ENCODE measurements around the gene COL7A1. TPM values are rescaled to one million over a fixed set of nuclear protein-coding genes. Genes with fewer than 3 reads are reported as not detected.

The COL7A1 gene
- total and polyA plus RNA-seq, 2 of the 8 experiments (the other 6 are each of a cell fraction or from before 2014, with no cell fraction given) = 10.7 to 13.9 TPM

DNA sequence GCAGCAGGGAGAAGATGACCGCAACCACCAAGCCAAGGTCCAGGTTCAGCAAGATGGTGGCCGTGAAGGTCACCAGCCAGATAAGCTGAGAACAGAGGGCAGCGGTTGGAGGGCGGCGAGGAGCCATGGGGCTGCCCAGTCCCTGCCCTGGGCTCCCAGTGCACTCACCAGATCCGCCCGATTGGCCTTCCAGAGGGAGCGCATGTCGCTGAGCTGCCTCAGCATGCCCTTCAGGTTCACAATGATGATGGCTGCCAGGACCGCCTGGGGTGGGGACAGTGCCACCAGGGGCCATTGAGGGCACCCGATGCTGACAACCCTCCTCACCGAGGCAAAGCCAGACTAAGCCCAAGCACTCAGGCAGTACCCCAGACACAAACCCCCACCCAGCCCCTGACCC is 34.8 kb upstream of the COL7A1 start:
- Histone ChIP-seq H3K4me3 (ENCODE audit: extremely low read depth in 1 of 4, insufficient read depth in 2 of 4, low read depth in 3 of 4, low read length in 4 of 4) (no peak overlapping the region), H3K36me3 (ENCODE audit: control insufficient read depth in 2 of 4, insufficient read depth in 4 of 4, low read length in 3 of 4) (peaks cover 20 to 59% (median 34%) of the 10 kb centered on the region in 4 experiments), H3K18ac (ENCODE audit: extremely low read depth, low read length) (no peak overlapping the region), H2BK120ac (replicated peaks; ENCODE audit: low read depth, low read length) (no peak overlapping the region), H2BK12ac (ENCODE audit: low read depth, low read length) (no peak overlapping the region), H3K9me3 (ENCODE audit: insufficient read depth in 2 of 2, low read depth in 1 of 2, low read length in 1 of 2) (no peaks in the 10 kb centered on the region), H3K14ac (ENCODE audit: insufficient read length) (no peak overlapping the region), H3K23ac (ENCODE audit: insufficient read length) (no peak overlapping the region), H3K79me2 (ENCODE audit: control insufficient read depth in 1 of 2, insufficient read depth in 2 of 2, low read length in 2 of 2) (peaks cover 0 to 9% of the 10 kb centered on the region in 2 experiments; a peak in 1 of 4 replicates), H3K4ac (replicated peaks; ENCODE audit: insufficient read length, low read depth, low read length) (no peak overlapping the region), H3K9ac (replicated peaks in 1 of 4; ENCODE audit: extremely low read depth in 1 of 4, low read depth in 3 of 4, low read length in 3 of 4) (no peak overlapping the region), H2BK20ac (ENCODE audit: low read length) (no peak overlapping the region), H4K91ac (replicated peaks; ENCODE audit: insufficient read length, low read length) (no peak overlapping the region), H3K4me1 (replicated peaks in 1 of 4; ENCODE audit: control insufficient read depth in 3 of 4, insufficient read depth in 4 of 4, low read length in 3 of 4) (peaks cover 0 to 2% (median 0%) of the 10 kb centered on the region in 4 experiments; a peak in 2 of 7 replicates), H3K27ac (ENCODE audit: low read depth, low read length) (no peak overlapping the region), H4K20me1 (replicated peaks in 1 of 2; ENCODE audit: control insufficient read depth in 1 of 2, insufficient read depth in 2 of 2, low read length in 2 of 2) (peaks cover 6 to 34% of the 10 kb centered on the region in 2 experiments), H4K8ac (ENCODE audit: extremely low read depth, insufficient read depth, low read length) (no peak overlapping the region; the same call in 1 of the 2 replicates), H2AFZ (ENCODE audit: low read length) (no peak overlapping the region), H2AK5ac (ENCODE audit: low read depth, low read length) (no peak overlapping the region), H2BK5ac (ENCODE audit: low read depth, low read length) (no peak overlapping the region), H3K4me2 (ENCODE audit: insufficient read depth in 1 of 2, low read depth in 2 of 2, low read length in 2 of 2) (no peak overlapping the region), H4K5ac (ENCODE audit: insufficient read length, low read depth, low read length) (no peak overlapping the region), H3K79me1 (ENCODE audit: low read depth, low read length) (peaks cover 7% of the 10 kb centered on the region), H3K27me3 (replicated peaks in 1 of 4; ENCODE audit: control insufficient read depth in 3 of 4, extremely low read depth in 1 of 4, insufficient read depth in 3 of 4, low read length in 3 of 4) (no peaks in the 10 kb centered on the region; a peak in 1 of 7 replicates), H3K23me2 (ENCODE audit: low read depth, low read length) (0 out of 2 replicates have a peak, but pooled peaks cover 2% of the 10 kb centered on the region), H2BK15ac (ENCODE audit: low read length) (no peak overlapping the region), H3K56ac (replicated peaks; ENCODE audit: insufficient read length, low read depth, low read length) (no peak overlapping the region)
- WGBS, 2 experiments (ENCODE audit: extremely low coverage in 1 of 2, insufficient coverage in 1 of 2, insufficient read length in 1 of 2, insufficient replicate concordance in 2 of 2, low coverage in 1 of 2, low lambda C conversion rate in 2 of 2, missing lambda C conversion rate in 1 of 2) = 100% methylated on average over 3 of the region's 12 CpGs; no CpG with 5 or more reads in 1 of the 2 experiments
- DNase-seq (ENCODE audit: low read depth in 1 of 2, low spot score in 2 of 2) (no peak), FAIRE-seq (no peak)
- POLR2A ChIA-PET (ENCODE audit: partially characterized antibody) = interaction anchor here (1.5 to 2.2 kb wide), 4 partner anchors 10 to 66 kb away, joined by 3 to 7 read pairs (median 4); no protein-coding TSS in a partner anchor
- CTCF ChIA-PET (ENCODE audit: partially characterized antibody) = interaction anchor here (1.5 to 1.6 kb wide), 2 partner anchors 56 to 68 kb away, joined by 4 to 5 read pairs; partner anchors contain the start of gene NCKIPSD
- TF ChIP-seq ASH2L (IDR thresholded peaks at IDR 0.05; ENCODE audit: low read length) (no peak), MAFK (IDR thresholded peaks at IDR 0.05; ENCODE audit: low read depth, low read length) (no peak), JUN (IDR thresholded peaks at IDR 0.05; ENCODE audit: low read depth, low read length) (no peak), FOSL1 (IDR thresholded peaks at IDR 0.05; ENCODE audit: insufficient read depth, low read depth, low read length) (no peak), CBX8 (IDR thresholded peaks at IDR 0.05; ENCODE audit: borderline replicate concordance, low read depth, low read length) (no peak), CHD1 (IDR thresholded peaks at IDR 0.05; ENCODE audit: low read depth, low read length) (no peak), CEBPB (IDR thresholded peaks at IDR 0.05; ENCODE audit: low read depth, low read length) (no peak), YY1 (IDR thresholded peaks at IDR 0.05; ENCODE audit: low read depth, low read length) (no peak), SAP30 (IDR thresholded peaks at IDR 0.05; ENCODE audit: insufficient read depth, insufficient replicate concordance, low read length) (no peak)
- TF ChIP-seq, protein P1, sequence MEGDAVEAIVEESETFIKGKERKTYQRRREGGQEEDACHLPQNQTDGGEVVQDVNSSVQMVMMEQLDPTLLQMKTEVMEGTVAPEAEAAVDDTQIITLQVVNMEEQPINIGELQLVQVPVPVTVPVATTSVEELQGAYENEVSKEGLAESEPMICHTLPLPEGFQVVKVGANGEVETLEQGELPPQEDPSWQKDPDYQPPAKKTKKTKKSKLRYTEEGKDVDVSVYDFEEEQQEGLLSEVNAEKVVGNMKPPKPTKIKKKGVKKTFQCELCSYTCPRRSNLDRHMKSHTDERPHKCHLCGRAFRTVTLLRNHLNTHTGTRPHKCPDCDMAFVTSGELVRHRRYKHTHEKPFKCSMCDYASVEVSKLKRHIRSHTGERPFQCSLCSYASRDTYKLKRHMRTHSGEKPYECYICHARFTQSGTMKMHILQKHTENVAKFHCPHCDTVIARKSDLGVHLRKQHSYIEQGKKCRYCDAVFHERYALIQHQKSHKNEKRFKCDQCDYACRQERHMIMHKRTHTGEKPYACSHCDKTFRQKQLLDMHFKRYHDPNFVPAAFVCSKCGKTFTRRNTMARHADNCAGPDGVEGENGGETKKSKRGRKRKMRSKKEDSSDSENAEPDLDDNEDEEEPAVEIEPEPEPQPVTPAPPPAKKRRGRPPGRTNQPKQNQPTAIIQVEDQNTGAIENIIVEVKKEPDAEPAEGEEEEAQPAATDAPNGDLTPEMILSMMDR (IDR thresholded peaks at IDR 0.05; ENCODE audit: control extremely low read depth in 1 of 3, insufficient read depth in 1 of 3, low read depth in 1 of 3, low read length in 3 of 3) = no peak

Data from H1 (cell line).